ENCODE results near the gene RNF212. TPM values are rescaled to one million over a fixed set of nuclear protein-coding genes. Genes with fewer than 3 reads are reported as not detected.
A peak's percentile ranks its signal among the peaks of the same experiment; 100 is the strongest.

Gene RNF212
- total RNA-seq, 1 donor from 2014 or later = 9.1 TPM

GRCh38 chr4:1090465-1091440 is 22.6 kb downstream of the RNF212 start:
- H3K36me3 Mint-ChIP-seq (ENCODE audit: low read depth) = peaks cover 4% of the 10 kb centered on the region
- peak; percentile 30 for DNase-seq (ENCODE audit: low spot score)
- H3K4me1 Mint-ChIP-seq (ENCODE audit: low read depth) = no peaks in the 10 kb centered on the region
- H3K27me3 Mint-ChIP-seq (ENCODE audit: low read depth) = peaks cover 1% of the 10 kb centered on the region
- H3K9me3 Mint-ChIP-seq (ENCODE audit: low read depth) = no peaks in the 10 kb centered on the region
- TF ChIP-seq CTCF (IDR thresholded peaks at IDR 0.05) = no peak
- no peak overlapping the region for H3K4me3 Mint-ChIP-seq (ENCODE audit: unreplicated experiment)
- no peak overlapping the region for H3K27ac Mint-ChIP-seq (ENCODE audit: unreplicated experiment)

- H3K27ac Mint-ChIP-seq (ENCODE audit: unreplicated experiment) = no peak overlapping the region
- no peaks in the 10 kb centered on the region for H3K9me3 Mint-ChIP-seq (ENCODE audit: low read depth)
- peaks cover 1% of the 10 kb centered on the region for H3K27me3 Mint-ChIP-seq (ENCODE audit: low read depth)
- no peak for TF ChIP-seq CTCF (IDR thresholded peaks at IDR 0.05)
- DNase-seq (ENCODE audit: low spot score) = no peak
- no peak overlapping the region for H3K4me3 Mint-ChIP-seq (ENCODE audit: unreplicated experiment)
- H3K4me1 Mint-ChIP-seq (ENCODE audit: low read depth) = no peaks in the 10 kb centered on the region
- peaks cover 4% of the 10 kb centered on the region for H3K36me3 Mint-ChIP-seq (ENCODE audit: low read depth)
These were observed 23.3 kb downstream of the RNF212 start for GRCh38 chr4:1090036-1090435.

- Mint-ChIP-seq H3K36me3 (ENCODE audit: low read depth) (peaks cover 3% of the 10 kb centered on the region), H3K27ac (ENCODE audit: unreplicated experiment) (no peak overlapping the region), H3K27me3 (ENCODE audit: low read depth) (peaks cover 1% of the 10 kb centered on the region), H3K9me3 (ENCODE audit: low read depth) (no peaks in the 10 kb centered on the region), H3K4me1 (ENCODE audit: low read depth) (peaks cover 8% of the 10 kb centered on the region), H3K4me3 (ENCODE audit: unreplicated experiment) (no peak overlapping the region)
- DNase-seq (ENCODE audit: low spot score) = no peak
- TF ChIP-seq CTCF (IDR thresholded peaks at IDR 0.05) = no peak
These were observed 26.0 kb downstream of the RNF212 start for GRCh38 chr4:1087371-1087770.

- H3K27ac Mint-ChIP-seq (ENCODE audit: unreplicated experiment) = no peak overlapping the region
- peaks cover 19% of the 10 kb centered on the region for H3K4me1 Mint-ChIP-seq (ENCODE audit: low read depth)
- DNase-seq (ENCODE audit: low spot score) = no peak
- H3K36me3 Mint-ChIP-seq (ENCODE audit: low read depth) = peaks cover 3% of the 10 kb centered on the region
- no peak overlapping the region for H3K4me3 Mint-ChIP-seq (ENCODE audit: unreplicated experiment)
- peaks cover 1% of the 10 kb centered on the region for H3K27me3 Mint-ChIP-seq (ENCODE audit: low read depth)
- H3K9me3 Mint-ChIP-seq (ENCODE audit: low read depth) = no peaks in the 10 kb centered on the region
- no peak for TF ChIP-seq CTCF (IDR thresholded peaks at IDR 0.05)
These were observed 27.4 kb downstream of the RNF212 start for GRCh38 chr4:1086011-1086410.

GRCh38 chr4:1085404-1085799 is 28.0 kb downstream of the RNF212 start:
- H3K4me1 Mint-ChIP-seq (ENCODE audit: low read depth) = peaks cover 21% of the 10 kb centered on the region
- H3K4me3 Mint-ChIP-seq (ENCODE audit: unreplicated experiment) = no peak overlapping the region
- peaks cover 3% of the 10 kb centered on the region for H3K36me3 Mint-ChIP-seq (ENCODE audit: low read depth)
- H3K27ac Mint-ChIP-seq (ENCODE audit: unreplicated experiment) = no peak overlapping the region
- H3K9me3 Mint-ChIP-seq (ENCODE audit: low read depth) = peaks cover 2% of the 10 kb centered on the region
- TF ChIP-seq CTCF (IDR thresholded peaks at IDR 0.05) = no peak
- no peak for DNase-seq (ENCODE audit: low spot score)
- peaks cover 1% of the 10 kb centered on the region for H3K27me3 Mint-ChIP-seq (ENCODE audit: low read depth)

Measured in chondrocyte (in vitro differentiated cells).